ENCODE measurements around the gene SLC35D2. TPM values are rescaled to one million over a fixed set of nuclear protein-coding genes. Genes with fewer than 3 reads are reported as not detected.
A peak's percentile ranks its signal among the peaks of the same experiment; 100 is the strongest.
"Not testable (repeated sequence)": the region's sequence is repeated elsewhere in the genome, so short reads cannot be mapped to it uniquely, and the experiment has no call there.

SLC35D2 gene
- total RNA-seq, 1 donor from 2014 or later: 32.4 TPM

- intact Hi-C loops (cut with DNase I): no loop called here
- Histone ChIP-seq H3K4me1 (no peaks in the 10 kb centered on the region), H3K9me3 (no peaks in the 10 kb centered on the region), H3K36me3 (peaks cover 61% of the 10 kb centered on the region), H3K27ac (no peak overlapping the region), H3K4me3 (no peak overlapping the region), H3K27me3 (ENCODE audit: low read depth) (no peaks in the 10 kb centered on the region)
- no peak for TF ChIP-seq CTCF (IDR thresholded peaks at IDR 0.05)
- DNase-seq (no peak), ATAC-seq (no peak)
Measured at GRCh38 chr9:96360976-96361375, 22.5 kb downstream of the SLC35D2 start.

GRCh38 chr9:96360523-96360922 lies 23.0 kb downstream of the SLC35D2 start:
- ATAC-seq; DNase-seq; H3K27ac ChIP-seq; intact Hi-C loops (cut with DNase I); H3K9me3 ChIP-seq; H3K27me3 ChIP-seq (ENCODE audit: low read depth); H3K4me3 ChIP-seq; H3K4me1 ChIP-seq: not testable (repeated sequence)
- H3K36me3 ChIP-seq: peaks cover 62% of the 10 kb centered on the region

GRCh38 chr9:96350866-96351265 lies 32.6 kb downstream of the SLC35D2 start:
- Histone ChIP-seq H3K9me3 (no peaks in the 10 kb centered on the region), H3K4me3 (no peak overlapping the region), H3K4me1 (no peaks in the 10 kb centered on the region), H3K27me3 (ENCODE audit: low read depth) (no peaks in the 10 kb centered on the region), H3K27ac (no peak overlapping the region), H3K36me3 (peaks cover 28% of the 10 kb centered on the region)
- ATAC-seq (no peak), DNase-seq (no peak)
- intact Hi-C loops (cut with DNase I): no loop called here
- no peak for TF ChIP-seq CTCF (IDR thresholded peaks at IDR 0.05)

- H3K27ac ChIP-seq: no peak overlapping the region
Measured at GRCh38 chr9:96348261-96348660, 35.2 kb downstream of the SLC35D2 start.

GRCh38 chr9:96345551-96345950 lies 38.0 kb downstream of the SLC35D2 start:
- Histone ChIP-seq H3K27ac (peak overlapping the region; percentile 41), H3K36me3 (peaks cover 15% of the 10 kb centered on the region), H3K9me3 (no peaks in the 10 kb centered on the region), H3K4me3 (no peak overlapping the region), H3K27me3 (ENCODE audit: low read depth) (no peaks in the 10 kb centered on the region), H3K4me1 (peaks cover 12% of the 10 kb centered on the region)
- no peak for TF ChIP-seq CTCF (IDR thresholded peaks at IDR 0.05)
- intact Hi-C loops (cut with DNase I): no loop called here
- no peak for DNase-seq
- no peak for ATAC-seq

More at GRCh38 chr9:96348261-96348660, 35.2 kb downstream of the SLC35D2 start:
- Histone ChIP-seq H3K4me1 (peaks cover 12% of the 10 kb centered on the region), H3K4me3 (no peak overlapping the region), H3K27me3 (ENCODE audit: low read depth) (no peaks in the 10 kb centered on the region), H3K36me3 (peaks cover 20% of the 10 kb centered on the region), H3K9me3 (no peaks in the 10 kb centered on the region)
- intact Hi-C loops (cut with DNase I): no loop called here
- TF ChIP-seq CTCF (IDR thresholded peaks at IDR 0.05): no peak
- DNase-seq (no peak), ATAC-seq (no peak)

- peak overlapping the region; percentile 41 for H3K27ac ChIP-seq
- intact Hi-C loops (cut with DNase I): no loop called here
- DNase-seq (no peak), ATAC-seq (peak; percentile 62 to 70)
- peaks cover 12% of the 10 kb centered on the region for H3K4me1 ChIP-seq
- H3K27me3 ChIP-seq (ENCODE audit: low read depth): no peaks in the 10 kb centered on the region
- no peak for TF ChIP-seq CTCF (IDR thresholded peaks at IDR 0.05)
- no peaks in the 10 kb centered on the region for H3K9me3 ChIP-seq
- peaks cover 8% of the 10 kb centered on the region for H3K36me3 ChIP-seq
- H3K4me3 ChIP-seq: no peak overlapping the region
Measured at GRCh38 chr9:96344458-96345180, 38.9 kb downstream of the SLC35D2 start.

All from lower lobe of right lung (tissue), 2 donors.